Uterus (tissue), 2 donors: ENCODE results near the gene ZNF431.

Experiments used
- CTCF ChIP-seq, 4 experiments: fragments of 200-600 bp in 2 of 4; fragments of 450-650 bp in 2 of 4; sonication (generic) in 2 of 4; IDR thresholded peaks; one replicate each; pipeline ENCODE4 v1.5.1; 2016 to 2019; ENCODE audit warnings: antibody characterized with exemption in 4 of 4, mild to moderate bottlenecking in 2 of 4, moderate library complexity in 1 of 4
- POLR2A ChIP-seq, 2 donors: fragments of 450-650 bp; IDR thresholded peaks; one replicate each; pipeline ENCODE4 v1.6.1; 2016; ENCODE audit warnings: antibody characterized with exemption in 2 of 2, mild to moderate bottlenecking in 1 of 2, moderate library complexity in 1 of 2

GRCh38 chr19:21098291-21098690 lies 43.5 kb upstream of the ZNF431 start:
- TF ChIP-seq POLR2A (IDR thresholded peaks at IDR 0.05), result no peak
- no peak for TF ChIP-seq CTCF (IDR thresholded peaks at IDR 0.05)
